H1 (cell line): ENCODE data around the gene L3MBTL1. TPM values are rescaled to one million over a fixed set of nuclear protein-coding genes. Genes with fewer than 3 reads are reported as not detected.

Experiments used
- CTCF ChIA-PET: fragments of 300-600 bp; sonication (Branson Sonifier 250); formaldehyde crosslinking; loops from one replicate; lab custom pipeline; 2021; ENCODE audit not compliant: partially characterized antibody; lab: Charles Lee
- POLR2A ChIA-PET: fragments of 300-600 bp; sonication (Branson Sonifier 250); formaldehyde crosslinking; loops from one replicate; lab custom pipeline; 2021; ENCODE audit warnings: inconsistent platforms; ENCODE audit not compliant: partially characterized antibody; lab: Charles Lee
- DNase-seq, 2 experiments: peaks; one replicate each; pipeline versions ENCODE4 v3.0.0 to v3.0.0-alpha.2; 2010 to 2022; ENCODE audit warnings: low spot score in 2 of 2, low read depth in 1 of 2, mixed read lengths in 1 of 2
- FAIRE-seq: peaks from 2 replicates; lab custom pipeline; 2011; peaks lifted over from hg19 to GRCh38; lab: Jason Lieb, UNC
- H2AFZ ChIP-seq: 2 replicates; pipeline ENCODE4 v1.8.1; 2012; ENCODE audit warnings: low read length, inconsistent platforms
- H2AK5ac ChIP-seq: 2 replicates; pipeline ENCODE4 v1.6.1; 2013; ENCODE audit warnings: low read depth, low read length
- H2BK120ac ChIP-seq: replicated peaks from 2 replicates; pipeline ENCODE3; 2013; ENCODE audit warnings: low read depth, low read length, inconsistent platforms
- H2BK12ac ChIP-seq: 2 replicates; pipeline ENCODE4 v1.6.1; 2013; ENCODE audit warnings: low read depth, low read length
- H2BK15ac ChIP-seq: 2 replicates; pipeline ENCODE4 v1.6.1; 2013; ENCODE audit warnings: low read length
- H2BK20ac ChIP-seq: 2 replicates; pipeline ENCODE4 v1.6.1; 2013; ENCODE audit warnings: low read length
- H2BK5ac ChIP-seq: 2 replicates; pipeline ENCODE4 v1.6.1; 2013; ENCODE audit warnings: low read depth, low read length
- H3K14ac ChIP-seq: 2 replicates; pipeline ENCODE4 v1.6.1; 2013; ENCODE audit warnings: inconsistent platforms; ENCODE audit not compliant: insufficient read length
- H3K18ac ChIP-seq: 2 replicates; pipeline ENCODE4 v1.6.1; 2013; ENCODE audit warnings: low read length; ENCODE audit errors: extremely low read depth
- H3K23ac ChIP-seq: 2 replicates; pipeline ENCODE4 v1.6.1; 2013; ENCODE audit warnings: inconsistent platforms; ENCODE audit not compliant: insufficient read length
- H3K23me2 ChIP-seq: 2 replicates; pipeline ENCODE4 v1.6.1; 2013; ENCODE audit warnings: low read depth, low read length
- H3K27ac ChIP-seq: 2 replicates; pipeline ENCODE4 v1.6.1; 2011; ENCODE audit warnings: low read depth, low read length, inconsistent platforms
- H3K27me3 ChIP-seq, 4 experiments: replicated peaks in 1 of 4; 1 replicate in 1 of 4; 2 replicates in 3 of 4; pipeline versions ENCODE4 v1.6.1 to v1.8.1; 2011 to 2013; ENCODE audit warnings: low read length in 3 of 4, mild to moderate bottlenecking in 3 of 4, inconsistent platforms in 2 of 4, mixed read lengths in 2 of 4, moderate library complexity in 1 of 4; ENCODE audit not compliant: control insufficient read depth in 3 of 4, insufficient read depth in 3 of 4; ENCODE audit errors: extremely low read depth in 1 of 4
- H3K36me3 ChIP-seq, 4 experiments: 2 replicates each; pipeline versions ENCODE4 v1.6.1 to v1.8.1; 2011 to 2013; ENCODE audit warnings: mild to moderate bottlenecking in 4 of 4, low read length in 3 of 4, moderate library complexity in 2 of 4, control low read depth in 1 of 4, inconsistent platforms in 1 of 4; ENCODE audit not compliant: insufficient read depth in 4 of 4, control insufficient read depth in 2 of 4
- H3K4ac ChIP-seq: replicated peaks from 2 replicates; pipeline ENCODE3; 2013; ENCODE audit warnings: low read length, low read depth, mixed read lengths, inconsistent platforms; ENCODE audit not compliant: insufficient read length
- H3K4me1 ChIP-seq, 4 experiments: replicated peaks in 1 of 4; 1 replicate in 1 of 4; 2 replicates in 3 of 4; pipeline versions ENCODE4 v1.6.1 to v1.8.1; 2011 to 2013; ENCODE audit warnings: low read length in 3 of 4, inconsistent platforms in 2 of 4, mixed read lengths in 1 of 4; ENCODE audit not compliant: insufficient read depth in 4 of 4, control insufficient read depth in 3 of 4
- H3K4me2 ChIP-seq, 2 experiments: 2 replicates each; pipeline versions ENCODE4 v1.6.1 to v1.8.1; 2011 to 2013; ENCODE audit warnings: low read depth in 2 of 2, low read length in 2 of 2, control low read depth in 1 of 2, inconsistent platforms in 1 of 2, mild to moderate bottlenecking in 1 of 2; ENCODE audit not compliant: insufficient read depth in 1 of 2
- H3K4me3 ChIP-seq, 4 experiments: fragments of 200-600, 300-600 bp in 1 of 4; sonication (generic), shearing (Covaris generic), sonication (Bioruptor Twin) in 1 of 4; 2 replicates each; pipeline versions ENCODE4 v1.5.1 to v1.8.1; 2011 to 2016; ENCODE audit warnings: low read length in 4 of 4, low read depth in 3 of 4, control low read depth in 2 of 4, inconsistent platforms in 2 of 4, mild to moderate bottlenecking in 2 of 4, mixed read lengths in 1 of 4, moderate library complexity in 1 of 4; ENCODE audit not compliant: insufficient read depth in 2 of 4; ENCODE audit errors: extremely low read depth in 1 of 4
- H3K56ac ChIP-seq: replicated peaks from 2 replicates; pipeline ENCODE3; 2013; ENCODE audit warnings: low read depth, mild to moderate bottlenecking, mixed read lengths, low read length, inconsistent platforms; ENCODE audit not compliant: insufficient read length
- H3K79me1 ChIP-seq: 2 replicates; pipeline ENCODE4 v1.6.1; 2013; ENCODE audit warnings: low read depth, low read length, control low read depth
- H3K79me2 ChIP-seq, 2 experiments: 2 replicates each; pipeline versions ENCODE4 v1.6.1 to v1.8.1; 2012 to 2013; ENCODE audit warnings: low read length in 2 of 2, mild to moderate bottlenecking in 2 of 2, inconsistent platforms in 1 of 2; ENCODE audit not compliant: insufficient read depth in 2 of 2, control insufficient read depth in 1 of 2
- H3K9ac ChIP-seq, 4 experiments: replicated peaks in 1 of 4; 1 replicate in 1 of 4; 2 replicates in 3 of 4; pipeline versions ENCODE4 v1.6.1 to v1.8.1; 2011 to 2013; ENCODE audit warnings: low read depth in 3 of 4, low read length in 3 of 4, control low read depth in 2 of 4, mild to moderate bottlenecking in 2 of 4, moderate library complexity in 2 of 4, inconsistent platforms in 1 of 4; ENCODE audit errors: extremely low read depth in 1 of 4
- H3K9me3 ChIP-seq, 2 experiments: 2 replicates each; pipeline versions ENCODE4 v1.6.1 to v1.8.1; 2012 to 2013; ENCODE audit warnings: mild to moderate bottlenecking in 2 of 2, moderate library complexity in 2 of 2, control low read depth in 1 of 2, inconsistent platforms in 1 of 2, low read depth in 1 of 2, low read length in 1 of 2, mixed read lengths in 1 of 2; ENCODE audit not compliant: insufficient read depth in 2 of 2
- H4K20me1 ChIP-seq, 2 experiments: replicated peaks in 1 of 2; 2 replicates each; pipeline versions ENCODE3 to v1.8.1; 2011 to 2013; ENCODE audit warnings: inconsistent platforms in 2 of 2, low read length in 2 of 2, mild to moderate bottlenecking in 1 of 2; ENCODE audit not compliant: insufficient read depth in 2 of 2, control insufficient read depth in 1 of 2
- H4K5ac ChIP-seq: 2 replicates; pipeline ENCODE4 v1.6.1; 2013; ENCODE audit warnings: low read length, low read depth, mixed read lengths, inconsistent platforms; ENCODE audit not compliant: insufficient read length
- H4K8ac ChIP-seq: 2 replicates; pipeline ENCODE4 v1.8.0; 2013; ENCODE audit warnings: mild to moderate bottlenecking, moderate library complexity, low read length, inconsistent platforms; ENCODE audit not compliant: insufficient read depth; ENCODE audit errors: extremely low read depth
- H4K91ac ChIP-seq: replicated peaks from 2 replicates; pipeline ENCODE3; 2013; ENCODE audit warnings: low read length, mixed read lengths, inconsistent platforms; ENCODE audit not compliant: insufficient read length
- CBX8 ChIP-seq: fragments of 300-800, 300-1000 bp; sonication (generic); IDR thresholded peaks from 2 replicates; pipeline ENCODE4 v1.7.1; 2016; ENCODE audit warnings: low read depth, low read length, borderline replicate concordance
- EGR1 ChIP-seq: IDR thresholded peaks from 2 replicates; pipeline ENCODE4 v1.6.1; 2011; ENCODE audit warnings: low read depth, low read length, borderline replicate concordance
- FOSL1 ChIP-seq: IDR thresholded peaks from 2 replicates; pipeline ENCODE4 v1.6.1; 2011; ENCODE audit warnings: mild to moderate bottlenecking, low read depth, low read length, moderate library complexity; ENCODE audit not compliant: insufficient read depth
- GABPA ChIP-seq: IDR thresholded peaks from 2 replicates; pipeline ENCODE4 v1.6.1; 2011; ENCODE audit warnings: mild to moderate bottlenecking, low read length, moderate library complexity, borderline replicate concordance; ENCODE audit not compliant: insufficient read depth
- NANOG ChIP-seq: IDR thresholded peaks from 2 replicates; pipeline ENCODE4 v1.6.1; 2011; ENCODE audit warnings: low read length, low read depth, mild to moderate bottlenecking, inconsistent platforms; ENCODE audit not compliant: insufficient read depth, poor library complexity, severe bottlenecking
- RAD21 ChIP-seq, 2 experiments: IDR thresholded peaks in 1 of 2; conservative IDR thresholded peaks in 1 of 2; 2 replicates each; pipeline ENCODE4 v1.6.1; 2011; ENCODE audit warnings: low read depth in 2 of 2, low read length in 2 of 2, improper control_type of control experiment in 1 of 2, inconsistent platforms in 1 of 2, mild to moderate bottlenecking in 1 of 2, moderate library complexity in 1 of 2
- RXRA ChIP-seq: IDR thresholded peaks from 2 replicates; pipeline ENCODE4 v1.6.1; 2011; ENCODE audit warnings: low read depth, mild to moderate bottlenecking, low read length, moderate library complexity; ENCODE audit not compliant: insufficient read depth
- TAF1 ChIP-seq: IDR thresholded peaks from 2 replicates; pipeline ENCODE4 v1.6.1; 2011; ENCODE audit warnings: mild to moderate bottlenecking, low read depth, low read length
- TBP ChIP-seq: IDR thresholded peaks from 2 replicates; pipeline ENCODE4 v1.6.1; 2011; ENCODE audit warnings: low read depth, low read length, improper control_type of control experiment
- TCF12 ChIP-seq: IDR thresholded peaks from 2 replicates; pipeline ENCODE4 v1.6.1; 2011; ENCODE audit warnings: low read depth, mild to moderate bottlenecking, low read length
- WGBS, 2 experiments: shearing (Covaris generic) in 1 of 2; methylation state at CpG; one replicate each; pipeline versions ENCODE4 v1.1.6 to v1.1.7; 2013 to 2015; ENCODE audit warnings: low lambda C conversion rate in 2 of 2, mixed read lengths in 2 of 2, inconsistent platforms in 1 of 2, low coverage in 1 of 2, missing lambda C conversion rate in 1 of 2; ENCODE audit not compliant: insufficient replicate concordance in 2 of 2, insufficient coverage in 1 of 2, insufficient read length in 1 of 2; ENCODE audit errors: extremely low coverage in 1 of 2, missing lambda C conversion rate in 1 of 2; 5-methylcytosine and 5-hydroxymethylcytosine counted together
- polyA plus RNA-seq, 7 experiments: library from polyadenylated mRNA; depleted of rRNA in 3 of 7; stranded (reverse) in 5 of 7; unstranded in 2 of 7; fragments of >200 nt in 5 of 7; fragments of 200-250 nt in 2 of 7; gene quantifications; 1 replicate in 5 of 7; 2 replicates in 1 of 7; 4 replicates in 1 of 7; pipeline versions ENCODE4 v1.2.1 to v1.2.3, GENCODE V29; 2011 to 2013; ENCODE audit warnings: missing spikeins in 2 of 7, mixed read lengths in 2 of 7
- total RNA-seq: library from RNA; stranded (reverse); fragmentation: NEBNext Ultra II Directional; extraction: Animal tissue kit (Norgen Biotek cat#: 25700); gene quantifications from 2 replicates; pipeline ENCODE4 v1.2.1, GENCODE V29; 2021

Gene L3MBTL1
- total and polyA plus RNA-seq, 2 of the 8 experiments (the other 6 are each of a cell fraction or from before 2014, with no cell fraction given) = 11.9 to 17.0 TPM

- Histone ChIP-seq H2BK15ac (no peak overlapping the region), H4K8ac (no peak overlapping the region; the same call in 1 of the 2 replicates), H3K18ac (no peak overlapping the region), H3K9me3 (no peaks in the 10 kb centered on the region), H3K27ac (no peak overlapping the region), H3K9ac (no peak overlapping the region), H2AFZ (no peak overlapping the region), H3K4me3 (no peak overlapping the region), H3K4ac (no peak overlapping the region), H3K23me2 (no peaks in the 10 kb centered on the region), H3K27me3 (no peaks in the 10 kb centered on the region), H3K79me1 (no peaks in the 10 kb centered on the region), H2BK20ac (no peak overlapping the region), H4K91ac (no peak overlapping the region), H4K5ac (no peak overlapping the region), H3K79me2 (no peaks in the 10 kb centered on the region), H2BK5ac (no peak overlapping the region), H3K4me1 (peaks cover 0 to 7% (median 6%) of the 10 kb centered on the region in 4 experiments; a peak in 3 of 7 replicates), H3K23ac (no peak overlapping the region), H3K56ac (no peak overlapping the region), H3K14ac (no peak overlapping the region), H3K36me3 (no peaks in the 10 kb centered on the region), H3K4me2 (no peak overlapping the region), H2BK12ac (no peak overlapping the region), H4K20me1 (no peaks in the 10 kb centered on the region), H2BK120ac (no peak overlapping the region), H2AK5ac (no peak overlapping the region)
- WGBS, 2 experiments = 96% methylated on average over 5 of the region's 7 CpGs; no CpG with 5 or more reads in 1 of the 2 experiments
- DNase-seq (no peak), FAIRE-seq (no peak)
- ChIA-PET CTCF (interaction anchor here (0.7 to 1.7 kb wide), 3 partner anchors 42 to 170 kb away, joined by 3 to 5 read pairs (median 3); no protein-coding TSS in a partner anchor), POLR2A (interaction anchor here (1.2 kb wide), 2 partner anchors 11 to 12 kb away, joined by 3 read pairs; partner anchors contain the start of gene IFT52)
- TF ChIP-seq GABPA (no peak), EGR1 (no peak), TAF1 (no peak), TCF12 (no peak), TBP (no peak), RXRA (no peak), NANOG (no peak), RAD21 (IDR thresholded peaks at IDR 0.05 in 1 of 2, conservative IDR thresholded peaks at IDR 0.05 in 1 of 2; ENCODE audit: low read depth in 2 of 2, low read length in 2 of 2) (no peak), FOSL1 (no peak), CBX8 (no peak)
Measured at GRCh38 chr20:43579861-43580793, 72.6 kb downstream of the L3MBTL1 start.
